Measurements from ENCODE around the gene NFIB. TPM values are rescaled to one million over a fixed set of nuclear protein-coding genes. Genes with fewer than 3 reads are reported as not detected.

NFIB gene
- polyA plus RNA-seq, 1 of the 3 experiments (the other 2 are of a cell fraction) = 9.2 TPM

GRCh38 chr9:14238079-14238478 is 75.9 kb downstream of the NFIB start:
- H4K20me1 ChIP-seq (ENCODE audit: insufficient read depth) = no peaks in the 10 kb centered on the region; the same call in 1 of the 2 replicates
- peaks cover 0 to under 1% of the 10 kb centered on the region in 2 experiments for H3K36me3 ChIP-seq (replicated peaks in 1 of 2; ENCODE audit: control insufficient read depth in 1 of 2, insufficient read depth in 2 of 2, low read length in 1 of 2)
- WGBS (ENCODE audit: low lambda C conversion rate) = 34% methylated on average over 3 of the region's 3 CpGs
- no peak overlapping the region for H3K9ac ChIP-seq
- H3K4me2 ChIP-seq = peak overlapping the region; percentile 6
- H2AFZ ChIP-seq (ENCODE audit: low read depth) = no peak overlapping the region
- no peaks in the 10 kb centered on the region for H3K27me3 ChIP-seq (ENCODE audit: insufficient read depth)
- no peak overlapping the region for H3K4me3 ChIP-seq (ENCODE audit: low read depth in 2 of 2, low read length in 1 of 2)
- ChIA-PET CTCF (no interaction called here), POLR2A (no interaction called here)
- peaks cover 70% of the 10 kb centered on the region for H3K79me2 ChIP-seq (ENCODE audit: insufficient read depth)
- no peaks in the 10 kb centered on the region for H3K9me2 ChIP-seq
- TF ChIP-seq USF1 (IDR thresholded peaks at IDR 0.05; ENCODE audit: borderline replicate concordance, low read depth) (no peak), FOXM1 (IDR thresholded peaks at IDR 0.05; ENCODE audit: low read depth) (no peak), MAX (IDR thresholded peaks at IDR 0.05; ENCODE audit: low read depth) (no peak), EZH2phosphoT487 (IDR thresholded peaks at IDR 0.05; ENCODE audit: borderline replicate concordance, low read depth) (no peak), FOSL2 (IDR thresholded peaks at IDR 0.05; ENCODE audit: borderline replicate concordance, low read depth) (0 out of 2 replicates have a peak, but pooled peaks have one; percentile 27), GATA2 (CRISPR knock-in tag; IDR thresholded peaks at IDR 0.05) (no peak), NRF1 (IDR thresholded peaks at IDR 0.05; ENCODE audit: low read depth, low read length) (no peak), CHD2 (IDR thresholded peaks at IDR 0.05; ENCODE audit: low read length, partially characterized antibody) (no peak), SIN3A (IDR thresholded peaks at IDR 0.05; ENCODE audit: borderline replicate concordance, low read depth, low read length) (no peak)
- H3K27ac ChIP-seq (ENCODE audit: low read depth in 2 of 2, low read length in 1 of 2) = peak overlapping the region; percentile 54 to 60
- peaks cover 15% of the 10 kb centered on the region for H3F3A ChIP-seq (replicated peaks; ENCODE audit: insufficient read depth)
- no peak for DNase-seq
- H3K4me1 ChIP-seq (ENCODE audit: control insufficient read depth in 1 of 2, insufficient read depth in 2 of 2, low read depth in 1 of 2, low read length in 1 of 2) = peaks cover 18 to 20% of the 10 kb centered on the region in 2 experiments; a peak in 3 of 4 replicates
- H3K9me3 ChIP-seq = no peaks in the 10 kb centered on the region

GRCh38 chr9:14236591-14236990 is 77.3 kb downstream of the NFIB start:
- ChIA-PET POLR2A (no interaction called here), CTCF (no interaction called here)
- Histone ChIP-seq H3K36me3 (replicated peaks in 1 of 2; ENCODE audit: control insufficient read depth in 1 of 2, insufficient read depth in 2 of 2, low read length in 1 of 2) (peaks cover 4 to 10% of the 10 kb centered on the region in 2 experiments), H3K9me3 (no peaks in the 10 kb centered on the region), H3K27ac (ENCODE audit: low read depth in 2 of 2, low read length in 1 of 2) (no peak overlapping the region; a peak in 1 of 4 replicates), H3K9ac (no peak overlapping the region), H4K20me1 (ENCODE audit: insufficient read depth) (no peaks in the 10 kb centered on the region), H3K4me2 (no peak overlapping the region), H3K4me3 (ENCODE audit: low read depth in 2 of 2, low read length in 1 of 2) (no peak overlapping the region), H3F3A (replicated peaks; ENCODE audit: insufficient read depth) (peaks cover 7% of the 10 kb centered on the region), H3K79me2 (ENCODE audit: insufficient read depth) (peaks cover 65% of the 10 kb centered on the region), H3K4me1 (ENCODE audit: control insufficient read depth in 1 of 2, insufficient read depth in 2 of 2, low read depth in 1 of 2, low read length in 1 of 2) (peaks cover 8 to 10% of the 10 kb centered on the region in 2 experiments; a peak in 3 of 4 replicates), H3K27me3 (ENCODE audit: insufficient read depth) (no peaks in the 10 kb centered on the region), H2AFZ (ENCODE audit: low read depth) (no peak overlapping the region), H3K9me2 (no peaks in the 10 kb centered on the region)
- no peak for DNase-seq
- TF ChIP-seq RXRA (IDR thresholded peaks at IDR 0.05; ENCODE audit: borderline replicate concordance, low read depth) (no peak), NFIC (IDR thresholded peaks at IDR 0.05; ENCODE audit: borderline replicate concordance) (no peak), REST (IDR thresholded peaks at IDR 0.05; ENCODE audit: low read depth, low read length) (no peak), EP300 (IDR thresholded peaks at IDR 0.05; ENCODE audit: borderline replicate concordance in 1 of 2, low read depth in 1 of 2, low read length in 1 of 2) (no peak), MXI1 (IDR thresholded peaks at IDR 0.05; ENCODE audit: low read depth, low read length) (no peak), TEAD4 (IDR thresholded peaks at IDR 0.05; ENCODE audit: borderline replicate concordance, insufficient read depth) (no peak), TAF1 (IDR thresholded peaks at IDR 0.05; ENCODE audit: borderline replicate concordance, low read depth, low read length) (no peak), USF1 (IDR thresholded peaks at IDR 0.05; ENCODE audit: borderline replicate concordance, low read depth) (no peak), RFX5 (IDR thresholded peaks at IDR 0.05; ENCODE audit: low read length) (no peak), YY1 (IDR thresholded peaks at IDR 0.05; ENCODE audit: low read depth) (no peak), EZH2phosphoT487 (IDR thresholded peaks at IDR 0.05; ENCODE audit: borderline replicate concordance, low read depth) (no peak), USF2 (IDR thresholded peaks at IDR 0.05; ENCODE audit: borderline replicate concordance, low read depth, low read length) (no peak), FOXJ3 (CRISPR knock-in tag; IDR thresholded peaks at IDR 0.05) (no peak), NRF1 (IDR thresholded peaks at IDR 0.05; ENCODE audit: low read depth, low read length) (no peak)
- WGBS (ENCODE audit: low lambda C conversion rate) = 100% methylated on average over 1 of the region's 1 CpG

Data from SK-N-SH (cell line).